ENCODE results near the gene TMEM8B. TPM values are rescaled to one million over a fixed set of nuclear protein-coding genes. Genes with fewer than 3 reads are reported as not detected.
A peak's percentile ranks its signal among the peaks of the same experiment; 100 is the strongest.

Gene TMEM8B
- total and polyA plus RNA-seq, 2 of the 8 experiments (the other 6 are each of a cell fraction or from before 2014, with no cell fraction given) = 7.5 to 10.4 TPM

DNA sequence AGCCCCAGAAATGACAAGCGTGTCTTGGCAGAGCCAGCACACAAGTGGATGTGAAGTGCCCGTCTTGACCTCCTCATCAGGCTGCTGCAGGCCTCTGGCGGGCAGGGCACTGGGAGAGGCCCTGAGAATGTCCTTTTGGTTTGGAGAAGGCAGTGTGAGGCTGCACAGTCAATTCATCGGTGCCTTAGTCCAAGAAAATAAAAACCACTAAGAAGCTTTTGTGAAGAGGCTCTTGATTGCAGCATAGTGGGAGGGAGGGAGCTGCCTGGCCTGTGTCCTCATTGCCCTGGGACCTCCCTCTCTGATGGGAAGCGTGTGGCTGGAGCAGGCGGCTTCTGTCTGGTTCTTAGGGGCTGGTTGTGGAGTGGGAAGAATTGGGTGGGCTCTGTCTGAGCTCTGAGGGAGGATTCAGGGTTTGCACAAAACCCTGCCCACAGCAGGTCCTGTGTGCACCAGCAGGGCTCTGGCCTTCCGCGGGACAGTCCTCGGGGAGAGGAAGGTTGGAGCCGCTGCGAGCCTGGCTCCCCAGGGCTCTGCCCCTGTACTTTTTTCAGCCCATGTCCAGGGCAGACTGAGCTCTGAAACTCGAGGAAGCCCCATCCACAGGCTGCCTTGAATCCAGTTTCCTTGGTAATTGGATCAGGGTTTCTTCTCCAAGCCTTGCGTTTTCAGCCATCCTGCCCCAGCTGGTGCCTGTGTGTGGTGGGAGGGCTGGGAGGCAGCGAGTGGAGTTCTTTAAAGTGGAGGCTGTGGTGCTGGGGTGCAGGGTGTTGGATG lies 78.1 kb downstream of the TMEM8B start:
- DNase-seq (ENCODE audit: low read depth in 1 of 2, low spot score in 2 of 2) = no peak
- CTCF ChIA-PET (ENCODE audit: partially characterized antibody) = interaction anchor here (0.9 to 5.6 kb wide), 12 partner anchors 9 to 249 kb away, joined by 3 to 26 read pairs (median 4); partner anchors contain the start of genes CCDC107 and RMRP

More for the DNA sequence above, 78.1 kb downstream of the TMEM8B start:
- Histone ChIP-seq H3K56ac (replicated peaks; ENCODE audit: insufficient read length, low read depth, low read length) (no peak overlapping the region), H3K23me2 (ENCODE audit: low read depth, low read length) (no peaks in the 10 kb centered on the region; the same call in 1 of the 2 replicates), H2AK5ac (ENCODE audit: low read depth, low read length) (peak overlapping the region; percentile 5; the same call in 1 of the 2 replicates), H3K9me3 (ENCODE audit: insufficient read depth in 2 of 2, low read depth in 1 of 2, low read length in 1 of 2) (no peaks in the 10 kb centered on the region), H2BK12ac (ENCODE audit: low read depth, low read length) (peak overlapping the region; percentile 78; the same call in 1 of the 2 replicates), H2BK20ac (ENCODE audit: low read length) (peak overlapping the region; percentile 87), H2AFZ (ENCODE audit: low read length) (peak overlapping the region; percentile 71), H3K4me1 (replicated peaks in 1 of 4; ENCODE audit: control insufficient read depth in 3 of 4, insufficient read depth in 4 of 4, low read length in 3 of 4) (peaks cover 9 to 33% (median 21%) of the 10 kb centered on the region in 4 experiments), H4K91ac (replicated peaks; ENCODE audit: insufficient read length, low read length) (peak overlapping the region; percentile 6), H3K18ac (ENCODE audit: extremely low read depth, low read length) (peak overlapping the region; percentile 49), H3K79me1 (ENCODE audit: low read depth, low read length) (0 out of 2 replicates have a peak, but pooled peaks cover 2% of the 10 kb centered on the region), H3K4me3 (ENCODE audit: extremely low read depth in 1 of 4, insufficient read depth in 2 of 4, low read depth in 3 of 4, low read length in 4 of 4) (peak overlapping the region in 1 of 4 experiments; percentile 1; a peak in 1 of 8 replicates), H3K79me2 (ENCODE audit: control insufficient read depth in 1 of 2, insufficient read depth in 2 of 2, low read length in 2 of 2) (no peaks in the 10 kb centered on the region), H3K36me3 (ENCODE audit: control insufficient read depth in 2 of 4, insufficient read depth in 4 of 4, low read length in 3 of 4) (no peaks in the 10 kb centered on the region), H3K27me3 (replicated peaks in 1 of 4; ENCODE audit: control insufficient read depth in 3 of 4, extremely low read depth in 1 of 4, insufficient read depth in 3 of 4, low read length in 3 of 4) (peaks cover 0 to 2% (median 0%) of the 10 kb centered on the region in 4 experiments; a peak in 2 of 7 replicates), H3K4me2 (ENCODE audit: insufficient read depth in 1 of 2, low read depth in 2 of 2, low read length in 2 of 2) (peak overlapping the region; percentile 19 to 55), H3K27ac (ENCODE audit: low read depth, low read length) (peak overlapping the region; percentile 11; the same call in 1 of the 2 replicates), H4K5ac (ENCODE audit: insufficient read length, low read depth, low read length) (no peak overlapping the region), H2BK15ac (ENCODE audit: low read length) (peak overlapping the region; percentile 75; the same call in 1 of the 2 replicates), H3K4ac (replicated peaks; ENCODE audit: insufficient read length, low read depth, low read length) (peak overlapping the region; percentile 32), H3K9ac (replicated peaks in 1 of 4; ENCODE audit: extremely low read depth in 1 of 4, low read depth in 3 of 4, low read length in 3 of 4) (no peak overlapping the region; a peak in 1 of 7 replicates), H2BK5ac (ENCODE audit: low read depth, low read length) (peak overlapping the region; percentile 79; the same call in 1 of the 2 replicates), H2BK120ac (replicated peaks; ENCODE audit: low read depth, low read length) (peak overlapping the region; percentile 50), H3K14ac (ENCODE audit: insufficient read length) (no peak overlapping the region), H4K8ac (ENCODE audit: extremely low read depth, insufficient read depth, low read length) (peak overlapping the region; percentile 77; the same call in 1 of the 2 replicates), H3K23ac (ENCODE audit: insufficient read length) (no peak overlapping the region), H4K20me1 (replicated peaks in 1 of 2; ENCODE audit: control insufficient read depth in 1 of 2, insufficient read depth in 2 of 2, low read length in 2 of 2) (no peaks in the 10 kb centered on the region)
- POLR2A ChIA-PET (ENCODE audit: partially characterized antibody) = interaction anchor here (0.6 to 1.3 kb wide), 3 partner anchors 12 to 61 kb away, joined by 3 read pairs; no protein-coding TSS in a partner anchor
- FAIRE-seq = no peak
- 74% methylated on average over 14 of the region's 14 CpGs; no CpG with 5 or more reads in 1 of the 2 experiments for WGBS, 2 experiments (ENCODE audit: extremely low coverage in 1 of 2, insufficient coverage in 1 of 2, insufficient read length in 1 of 2, insufficient replicate concordance in 2 of 2, low coverage in 1 of 2, low lambda C conversion rate in 2 of 2, missing lambda C conversion rate in 1 of 2)
